RWPE2 (cell line): ENCODE results near the gene GDPGP1.

Experiments
- ATAC-seq: fragments of 200-7000 bp; cut with Tn5 transposase; 3 replicates; pipeline ENCODE4 v1.9.1; 2021; ENCODE audit warnings: low read depth
- DNase-seq: peaks from one replicate; pipeline ENCODE4 v3.0.0-alpha.2; 2020; ENCODE audit warnings: low spot score
- H3K27ac ChIP-seq: fragments of 450-650 bp; 2 replicates; pipeline ENCODE4 v1.5.1; 2017; ENCODE audit warnings: mild to moderate bottlenecking; ENCODE audit not compliant: poor library complexity, severe bottlenecking
- H3K27me3 ChIP-seq: fragments of 250-450 bp; sonication (Bioruptor Pico); 2 replicates; pipeline ENCODE4 v1.5.1; 2021; ENCODE audit warnings: mild to moderate bottlenecking, moderate library complexity; ENCODE audit not compliant: insufficient read depth, poor library complexity, severe bottlenecking
- H3K36me3 ChIP-seq: fragments of 250-450 bp; sonication (Bioruptor Pico); 2 replicates; pipeline ENCODE4 v1.5.1; 2020; ENCODE audit warnings: low read depth, mild to moderate bottlenecking, moderate library complexity
- H3K4me1 ChIP-seq: fragments of 250-450 bp; sonication (Bioruptor Pico); 2 replicates; pipeline ENCODE4 v1.5.1; 2021; ENCODE audit warnings: mild to moderate bottlenecking, moderate library complexity; ENCODE audit not compliant: insufficient read depth, poor library complexity, severe bottlenecking
- H3K4me3 ChIP-seq: fragments of 250-450 bp; sonication (Bioruptor Pico); 2 replicates; pipeline ENCODE4 v1.5.1; 2021; ENCODE audit warnings: mild to moderate bottlenecking, moderate library complexity; ENCODE audit not compliant: severe bottlenecking
- H3K9me3 ChIP-seq: fragments of 250-450 bp; sonication (Bioruptor Pico); 2 replicates; pipeline ENCODE4 v1.5.1; 2021; ENCODE audit warnings: mild to moderate bottlenecking, moderate library complexity; ENCODE audit not compliant: severe bottlenecking
- CTCF ChIP-seq: fragments of 450-650 bp; IDR thresholded peaks from one replicate; pipeline ENCODE4 v1.5.1; 2017; ENCODE audit warnings: mild to moderate bottlenecking, moderate library complexity; ENCODE audit not compliant: poor library complexity, severe bottlenecking

GDPGP1 gene

GRCh38 chr15:90191794-90192509, 42.1 kb upstream of the GDPGP1 start:
- H3K27me3 ChIP-seq, result no peaks in the 10 kb centered on the region
- H3K4me3 ChIP-seq, result no peak overlapping the region
- peaks cover 56% of the 10 kb centered on the region for H3K4me1 ChIP-seq
- no peaks in the 10 kb centered on the region for H3K9me3 ChIP-seq
- DNase-seq (peak; percentile 89), ATAC-seq (peak; percentile 38)
- peak overlapping the region; percentile 91 for H3K27ac ChIP-seq
- H3K36me3 ChIP-seq, result peaks cover 54% of the 10 kb centered on the region
- TF ChIP-seq CTCF, result no peak

GRCh38 chr15:90192961-90193786, 40.8 kb upstream of the GDPGP1 start:
- Histone ChIP-seq H3K27me3 (no peaks in the 10 kb centered on the region), H3K9me3 (no peaks in the 10 kb centered on the region), H3K27ac (peak overlapping the region; percentile 91), H3K36me3 (peaks cover 56% of the 10 kb centered on the region), H3K4me3 (no peak overlapping the region), H3K4me1 (peaks cover 53% of the 10 kb centered on the region)
- DNase-seq (no peak), ATAC-seq (no peak)
- TF ChIP-seq CTCF, result no peak

GRCh38 chr15:90194655-90195054, 39.4 kb upstream of the GDPGP1 start:
- Histone ChIP-seq H3K4me3 (no peak overlapping the region), H3K27me3 (no peaks in the 10 kb centered on the region), H3K9me3 (no peaks in the 10 kb centered on the region), H3K36me3 (peaks cover 61% of the 10 kb centered on the region), H3K27ac (no peak overlapping the region), H3K4me1 (peaks cover 41% of the 10 kb centered on the region)
- ATAC-seq (no peak), DNase-seq (no peak)
- TF ChIP-seq CTCF, result no peak

- no peak for TF ChIP-seq CTCF
- peaks cover 63% of the 10 kb centered on the region for H3K36me3 ChIP-seq
- H3K27ac ChIP-seq, result peak overlapping the region; percentile 98
- DNase-seq (no peak), ATAC-seq (peak; percentile 0; the same call in 1 of the 3 replicates)
- no peaks in the 10 kb centered on the region for H3K9me3 ChIP-seq
- H3K27me3 ChIP-seq, result no peaks in the 10 kb centered on the region
- H3K4me3 ChIP-seq, result peak overlapping the region; percentile 73
- peaks cover 45% of the 10 kb centered on the region for H3K4me1 ChIP-seq
These were observed 33.4 kb upstream of the GDPGP1 start for GRCh38 chr15:90200534-90201129.
